ENCODE measurements around the gene CAPG. TPM values are rescaled to one million over a fixed set of nuclear protein-coding genes. Genes with fewer than 3 reads are reported as not detected.
A peak's percentile ranks its signal among the peaks of the same experiment; 100 is the strongest.
"Not testable (repeated sequence)": the region's sequence is repeated elsewhere in the genome, so short reads cannot be mapped to it uniquely, and the experiment has no call there.

Gene CAPG
- total RNA-seq, 3 donors from 2014 or later = 9.1 to 10.9 (median 9.5) TPM

GRCh38 chr2:85445316-85446295, 35.4 kb upstream of the CAPG start:
- no peak for ATAC-seq
- H3K4me3 Mint-ChIP-seq = no peak overlapping the region
- no peaks in the 10 kb centered on the region for H3K4me1 Mint-ChIP-seq (ENCODE audit: low read depth)
- DNase-seq = no peak
- no peaks in the 10 kb centered on the region for H3K27me3 Mint-ChIP-seq (ENCODE audit: low read depth)
- H3K9me3 Mint-ChIP-seq = no peaks in the 10 kb centered on the region
- H3K36me3 Mint-ChIP-seq (ENCODE audit: insufficient read depth) = no peaks in the 10 kb centered on the region

GRCh38 chr2:85444629-85445172, 34.5 kb upstream of the CAPG start:
- Mint-ChIP-seq H3K4me3 (no peak overlapping the region), H3K36me3 (ENCODE audit: insufficient read depth) (no peaks in the 10 kb centered on the region), H3K4me1 (ENCODE audit: low read depth) (peaks cover 4% of the 10 kb centered on the region)

DNA sequence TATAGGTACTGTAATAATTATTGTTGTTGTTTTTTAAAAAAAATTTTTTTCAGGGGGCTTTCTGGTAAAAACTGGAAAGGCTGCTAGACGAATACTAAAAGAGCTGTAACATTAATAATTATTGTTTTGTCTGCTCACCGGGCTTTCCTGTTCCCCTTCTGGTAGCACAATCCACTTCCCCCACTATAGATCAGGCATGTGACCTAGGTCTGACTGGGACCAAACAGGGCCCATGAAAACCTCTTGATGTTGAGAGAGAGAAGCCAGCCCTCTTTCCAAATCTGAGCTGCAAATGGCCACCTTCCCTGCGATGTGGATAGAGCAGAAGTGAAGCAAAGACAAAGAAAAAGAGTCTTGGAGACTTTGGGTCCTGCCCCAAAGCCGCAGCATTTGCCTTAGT, 31.7 kb upstream of the CAPG start:
- H3K36me3 Mint-ChIP-seq (ENCODE audit: insufficient read depth) = no peaks in the 10 kb centered on the region
- H3K9me3 Mint-ChIP-seq = no peaks in the 10 kb centered on the region
- H3K4me1 Mint-ChIP-seq (ENCODE audit: low read depth) = peaks cover 19% of the 10 kb centered on the region
- H3K4me3 Mint-ChIP-seq = no peak overlapping the region
- ATAC-seq (no peak), DNase-seq (no peak)
- H3K27me3 Mint-ChIP-seq (ENCODE audit: low read depth) = no peaks in the 10 kb centered on the region

More at GRCh38 chr2:85444629-85445172, 34.5 kb upstream of the CAPG start:
- no peaks in the 10 kb centered on the region for H3K27me3 Mint-ChIP-seq (ENCODE audit: low read depth)
- H3K9me3 Mint-ChIP-seq = no peaks in the 10 kb centered on the region
- DNase-seq = no peak
- no peak for ATAC-seq

DNA sequence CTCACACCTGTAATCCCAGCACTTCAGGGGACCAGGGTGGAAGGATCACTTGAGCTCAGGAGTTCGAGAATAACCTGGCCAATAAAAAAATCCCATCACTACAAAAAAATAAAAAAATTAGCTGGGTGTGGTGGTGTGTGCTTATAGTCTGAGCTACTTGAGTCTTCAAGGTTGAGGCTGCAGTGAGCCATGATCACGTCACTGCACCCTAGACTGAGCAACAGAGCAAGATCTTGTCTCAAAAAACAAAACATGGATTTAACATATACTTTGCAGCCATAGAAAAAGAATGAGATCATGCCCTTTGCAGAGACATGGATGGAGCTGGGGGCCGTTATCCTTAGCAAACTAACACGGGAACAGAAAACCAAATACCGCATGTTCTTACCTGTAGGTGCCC, 30.6 kb upstream of the CAPG start:
- H3K36me3 Mint-ChIP-seq (ENCODE audit: insufficient read depth) = no peaks in the 10 kb centered on the region
- ATAC-seq = no peak
- DNase-seq = no peak
- no peaks in the 10 kb centered on the region for H3K27me3 Mint-ChIP-seq (ENCODE audit: low read depth)
- no peaks in the 10 kb centered on the region for H3K9me3 Mint-ChIP-seq
- peaks cover 19% of the 10 kb centered on the region for H3K4me1 Mint-ChIP-seq (ENCODE audit: low read depth)
- H3K4me3 Mint-ChIP-seq = no peak overlapping the region

DNA sequence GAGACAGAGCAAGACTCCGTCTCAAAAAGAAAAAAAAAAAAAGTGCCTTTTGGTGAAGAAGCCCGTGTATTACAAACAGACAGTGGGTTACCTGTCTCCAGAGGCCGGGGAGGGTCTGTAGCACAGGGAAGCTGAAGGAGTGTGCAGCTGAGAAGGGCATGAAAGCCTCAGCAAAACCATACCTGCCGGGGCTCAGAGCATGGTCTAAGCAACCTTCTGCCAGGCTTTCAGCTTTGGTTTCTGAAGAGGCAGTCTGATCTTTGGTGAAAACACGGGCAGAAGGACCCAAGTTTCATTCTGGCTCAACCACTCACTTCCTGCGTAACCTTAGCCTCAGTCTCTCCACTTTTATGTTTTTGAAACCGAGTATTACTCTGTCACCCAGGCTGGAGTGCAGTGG, 29.8 kb upstream of the CAPG start:
- H3K4me3 Mint-ChIP-seq = peak overlapping the region; percentile 11
- no peaks in the 10 kb centered on the region for H3K36me3 Mint-ChIP-seq (ENCODE audit: insufficient read depth)
- H3K27me3 Mint-ChIP-seq (ENCODE audit: low read depth) = no peaks in the 10 kb centered on the region
- H3K4me1 Mint-ChIP-seq (ENCODE audit: low read depth) = peaks cover 20% of the 10 kb centered on the region
- DNase-seq (no peak), ATAC-seq (no peak)
- H3K9me3 Mint-ChIP-seq = no peaks in the 10 kb centered on the region

DNA sequence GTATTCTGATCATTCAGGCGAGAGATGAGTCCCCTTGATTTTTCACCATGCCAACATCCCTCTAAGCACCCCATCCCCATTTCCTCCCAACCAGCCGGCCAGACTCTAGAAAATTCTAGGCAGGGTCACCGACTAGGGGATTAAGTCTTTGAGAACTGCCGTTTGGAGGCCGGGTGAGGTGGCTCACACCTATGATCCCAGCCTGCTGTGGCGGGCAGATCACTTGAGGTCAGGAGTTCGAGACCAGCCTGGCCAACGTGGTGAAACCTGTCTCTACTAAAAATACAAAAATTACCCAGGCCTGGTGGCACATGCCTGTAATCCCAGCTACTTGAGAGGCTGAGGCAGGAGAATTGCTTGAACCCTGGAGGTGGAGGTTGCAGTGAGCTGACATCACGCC, 29.4 kb upstream of the CAPG start:
- not testable (repeated sequence) for ATAC-seq; DNase-seq; H3K4me3 Mint-ChIP-seq; H3K27me3 Mint-ChIP-seq (ENCODE audit: low read depth); H3K9me3 Mint-ChIP-seq; H3K36me3 Mint-ChIP-seq (ENCODE audit: insufficient read depth)
- peaks cover 20% of the 10 kb centered on the region for H3K4me1 Mint-ChIP-seq (ENCODE audit: low read depth)

GRCh38 chr2:85439025-85439472, 28.9 kb upstream of the CAPG start:
- H3K27me3 Mint-ChIP-seq (ENCODE audit: low read depth) = no peaks in the 10 kb centered on the region
- H3K4me1 Mint-ChIP-seq (ENCODE audit: low read depth) = peaks cover 20% of the 10 kb centered on the region
- no peaks in the 10 kb centered on the region for H3K36me3 Mint-ChIP-seq (ENCODE audit: insufficient read depth)
- DNase-seq (no peak), ATAC-seq (no peak)
- H3K9me3 Mint-ChIP-seq = no peaks in the 10 kb centered on the region
- peak overlapping the region; percentile 19 for H3K4me3 Mint-ChIP-seq

DNA sequence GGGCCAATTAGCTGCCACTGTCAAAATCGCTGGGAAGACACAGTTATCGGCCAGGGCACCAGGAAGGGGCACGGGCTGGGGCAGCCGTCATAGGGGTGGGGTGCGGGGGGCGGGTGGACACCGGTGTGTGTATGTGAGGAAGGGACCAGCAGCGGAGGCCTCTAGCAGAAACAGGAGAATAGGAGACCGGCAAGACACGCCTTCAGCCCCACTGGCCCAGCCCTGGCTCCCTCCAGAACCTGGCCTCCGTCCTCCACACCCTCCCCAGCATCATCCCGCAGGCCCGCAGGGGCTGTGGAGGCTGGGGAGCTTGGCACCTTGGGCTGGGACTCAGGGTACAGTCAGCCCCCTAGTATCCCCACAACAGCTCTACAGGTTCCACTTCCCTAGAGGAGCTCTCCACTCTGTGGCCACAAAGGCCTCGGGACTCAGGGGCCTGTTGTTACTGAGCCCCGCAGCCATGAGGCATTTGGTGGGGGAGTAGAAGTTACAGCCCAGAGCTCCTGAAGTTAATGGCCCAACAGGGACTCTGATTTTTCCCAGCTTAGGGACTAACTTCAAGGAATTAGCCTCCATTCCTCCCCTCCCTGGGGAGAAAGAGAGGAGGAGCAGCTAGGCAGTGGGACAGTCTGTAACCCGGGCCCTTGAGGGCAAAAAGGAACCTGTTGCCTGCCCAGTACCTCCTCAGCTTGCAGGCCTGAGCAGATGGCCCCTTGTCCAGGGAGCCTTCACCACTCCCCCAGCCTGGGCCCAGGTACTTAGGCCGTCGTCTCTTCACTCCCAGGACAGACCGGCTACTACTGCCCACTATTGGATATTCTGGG, 28.2 kb upstream of the CAPG start:
- DNase-seq = no peak
- H3K4me3 Mint-ChIP-seq = peak overlapping the region; percentile 78

DNA sequence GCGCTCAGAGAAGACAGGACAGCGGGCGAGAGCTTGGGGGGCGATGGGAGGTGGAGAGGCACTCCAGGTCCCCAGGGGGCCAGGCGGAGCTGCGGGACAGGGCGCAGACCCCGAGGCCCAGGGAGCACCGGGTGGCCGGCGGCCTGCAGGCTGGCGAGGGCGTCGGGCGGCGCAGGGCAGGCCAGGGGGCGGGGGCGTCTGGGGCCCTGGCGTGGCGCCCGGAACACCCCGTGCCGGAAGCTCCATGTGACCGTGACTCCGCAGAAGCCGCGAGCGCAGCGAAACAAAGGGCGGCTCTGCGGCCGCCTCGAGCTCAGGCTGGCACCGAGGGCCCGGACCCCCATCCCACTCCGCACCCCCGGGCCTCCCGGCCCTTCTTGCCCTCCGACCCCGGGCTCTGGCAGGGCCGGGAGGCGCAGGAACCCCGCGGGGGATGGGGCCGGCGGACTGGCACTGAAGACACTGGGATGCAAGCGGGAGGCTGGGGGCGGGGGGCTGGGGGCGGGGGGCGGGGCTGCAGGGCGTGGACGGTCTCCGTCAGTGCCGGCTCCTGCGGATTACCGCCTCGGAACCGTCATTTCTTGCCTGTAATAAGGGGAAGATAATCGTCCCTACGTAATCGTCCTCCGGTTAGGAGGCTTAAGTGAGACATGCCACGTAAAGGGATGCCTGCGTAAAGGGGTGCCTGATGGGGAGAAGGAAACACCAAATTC, 27.5 kb upstream of the CAPG start:
- no peaks in the 10 kb centered on the region for H3K36me3 Mint-ChIP-seq (ENCODE audit: insufficient read depth)
- no peaks in the 10 kb centered on the region for H3K27me3 Mint-ChIP-seq (ENCODE audit: low read depth)
- peak; percentile 82 for ATAC-seq
- peak overlapping the region; percentile 79 for H3K4me3 Mint-ChIP-seq
- H3K4me1 Mint-ChIP-seq (ENCODE audit: low read depth) = peaks cover 20% of the 10 kb centered on the region
- H3K9me3 Mint-ChIP-seq = no peaks in the 10 kb centered on the region
- DNase-seq = peak; percentile 54

More for the DNA sequence above, 28.2 kb upstream of the CAPG start:
- ATAC-seq = peak; percentile 4 to 9
- Mint-ChIP-seq H3K4me1 (ENCODE audit: low read depth) (peaks cover 20% of the 10 kb centered on the region), H3K36me3 (ENCODE audit: insufficient read depth) (no peaks in the 10 kb centered on the region), H3K27me3 (ENCODE audit: low read depth) (no peaks in the 10 kb centered on the region), H3K9me3 (no peaks in the 10 kb centered on the region)

- Mint-ChIP-seq H3K4me1 (ENCODE audit: low read depth) (peaks cover 20% of the 10 kb centered on the region), H3K4me3 (peak overlapping the region; percentile 79), H3K9me3 (no peaks in the 10 kb centered on the region), H3K27me3 (ENCODE audit: low read depth) (no peaks in the 10 kb centered on the region), H3K36me3 (ENCODE audit: insufficient read depth) (no peaks in the 10 kb centered on the region)
- no peak for DNase-seq
- no peak for ATAC-seq
These were observed 26.8 kb upstream of the CAPG start for GRCh38 chr2:85436836-85437487.

DNA sequence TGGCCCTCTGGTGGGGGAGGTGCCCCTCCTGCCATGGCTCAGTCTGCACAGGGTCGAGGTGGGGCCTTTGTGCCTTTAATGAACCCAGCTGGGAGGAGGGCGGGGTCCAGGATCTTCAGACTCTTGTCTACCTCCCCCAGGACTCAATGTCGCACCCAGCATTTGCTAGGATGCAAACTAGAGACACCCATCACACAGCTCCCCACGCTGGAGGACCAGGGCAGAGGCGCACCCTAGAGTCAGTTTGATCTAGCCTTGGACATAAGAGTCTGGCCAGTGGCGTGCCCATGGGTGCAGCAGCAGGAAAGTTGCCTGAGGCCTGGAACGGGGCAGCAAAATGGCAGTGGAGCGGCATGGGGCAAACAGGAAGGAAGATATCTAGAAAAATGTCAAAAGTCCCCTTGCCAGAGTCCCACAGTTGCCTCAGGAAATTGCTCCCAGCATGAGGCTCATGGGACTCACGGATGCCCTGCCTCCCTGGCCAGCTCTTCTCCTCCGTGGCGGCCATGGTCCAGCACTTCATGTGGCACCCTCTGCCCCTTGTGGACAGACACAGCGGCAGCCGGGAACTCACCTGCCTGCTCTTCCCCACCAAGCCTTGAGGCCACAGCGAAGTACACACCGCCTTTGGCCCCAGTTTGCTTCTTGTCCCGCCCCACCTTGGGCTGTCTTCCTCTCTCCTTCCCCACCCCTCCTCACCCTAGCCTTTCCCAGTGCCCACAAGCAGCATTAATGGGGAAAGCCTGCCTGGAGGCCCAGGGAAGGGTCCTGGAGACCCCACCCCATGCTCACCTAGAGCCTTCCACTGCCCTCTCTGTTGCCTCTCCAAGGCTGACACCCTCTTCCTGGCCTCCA, 26.0 kb upstream of the CAPG start:
- DNase-seq (no peak), ATAC-seq (no peak)
- Mint-ChIP-seq H3K9me3 (no peaks in the 10 kb centered on the region), H3K4me1 (ENCODE audit: low read depth) (peaks cover 20% of the 10 kb centered on the region), H3K27me3 (ENCODE audit: low read depth) (no peaks in the 10 kb centered on the region), H3K36me3 (ENCODE audit: insufficient read depth) (no peaks in the 10 kb centered on the region), H3K4me3 (no peak overlapping the region)

- no peak for ATAC-seq
- DNase-seq = no peak
- Mint-ChIP-seq H3K36me3 (ENCODE audit: insufficient read depth) (no peaks in the 10 kb centered on the region), H3K4me1 (ENCODE audit: low read depth) (peaks cover 20% of the 10 kb centered on the region), H3K9me3 (no peaks in the 10 kb centered on the region), H3K4me3 (no peak overlapping the region), H3K27me3 (ENCODE audit: low read depth) (no peaks in the 10 kb centered on the region)
These were observed 25.2 kb upstream of the CAPG start for GRCh38 chr2:85435220-85435958.

All from activated T-cell treated with anti-CD3 and anti-CD28 coated beads, Interleukin-2, amount 50 U/mL, for 4 hours (primary cell).